ENCODE results near the gene NAPSA. TPM values are rescaled to one million over a fixed set of nuclear protein-coding genes. Genes with fewer than 3 reads are reported as not detected.

Gene NAPSA
- total RNA-seq, 2 donors from 2014 or later = 0.31 TPM; not detected in 1

GRCh38 chr19:50381881-50382729 is 16.7 kb upstream of the NAPSA start:
- peaks cover 0 to 37% of the 10 kb centered on the region in 2 donors for H3K4me1 ChIP-seq
- H3K36me3 ChIP-seq = peaks cover 53% of the 10 kb centered on the region
- no peak overlapping the region for H3K27ac ChIP-seq
- no peak for TF ChIP-seq CTCF (IDR thresholded peaks at IDR 0.05)
- no peak for DNase-seq (ENCODE audit: low spot score)
- H3K4me3 ChIP-seq = no peak overlapping the region
- no peaks in the 10 kb centered on the region for H3K27me3 ChIP-seq
- H3K9me3 ChIP-seq = no peaks in the 10 kb centered on the region

GRCh38 chr19:50380751-50381151 is 15.3 kb upstream of the NAPSA start:
- Histone ChIP-seq H3K27me3 (no peaks in the 10 kb centered on the region), H3K36me3 (peaks cover 53% of the 10 kb centered on the region), H3K4me3 (no peak overlapping the region), H3K4me1 (peaks cover 0 to 46% of the 10 kb centered on the region in 2 donors), H3K27ac (no peak overlapping the region), H3K9me3 (no peaks in the 10 kb centered on the region)
- no peak for DNase-seq (ENCODE audit: low spot score)
- TF ChIP-seq CTCF (IDR thresholded peaks at IDR 0.05) = no peak

- DNase-seq (ENCODE audit: low spot score) = no peak
- H3K4me3 ChIP-seq = no peak overlapping the region
- no peak for TF ChIP-seq CTCF (IDR thresholded peaks at IDR 0.05)
- H3K27me3 ChIP-seq = no peaks in the 10 kb centered on the region
- peaks cover 0 to 43% of the 10 kb centered on the region in 2 donors for H3K4me1 ChIP-seq
- H3K27ac ChIP-seq = no peak overlapping the region
- no peaks in the 10 kb centered on the region for H3K9me3 ChIP-seq
- peaks cover 53% of the 10 kb centered on the region for H3K36me3 ChIP-seq
These were observed 14.7 kb upstream of the NAPSA start for GRCh38 chr19:50380137-50380536.

- H3K4me1 ChIP-seq = peaks cover 0 to 37% of the 10 kb centered on the region in 2 donors
- no peaks in the 10 kb centered on the region for H3K27me3 ChIP-seq
- peaks cover 53% of the 10 kb centered on the region for H3K36me3 ChIP-seq
- no peaks in the 10 kb centered on the region for H3K9me3 ChIP-seq
- no peak overlapping the region for H3K4me3 ChIP-seq
- DNase-seq (ENCODE audit: low spot score) = no peak
- H3K27ac ChIP-seq = no peak overlapping the region
- TF ChIP-seq CTCF (IDR thresholded peaks at IDR 0.05) = no peak
These were observed 14.2 kb upstream of the NAPSA start for GRCh38 chr19:50379602-50380001.

- TF ChIP-seq CTCF (IDR thresholded peaks at IDR 0.05) = no peak
- H3K36me3 ChIP-seq = peaks cover 53% of the 10 kb centered on the region
- H3K27ac ChIP-seq = no peak overlapping the region
- no peak overlapping the region for H3K4me3 ChIP-seq
- H3K27me3 ChIP-seq = no peaks in the 10 kb centered on the region
- H3K9me3 ChIP-seq = no peaks in the 10 kb centered on the region
- DNase-seq (ENCODE audit: low spot score) = no peak
- peaks cover 0 to 33% of the 10 kb centered on the region in 2 donors for H3K4me1 ChIP-seq
These were observed 13.4 kb upstream of the NAPSA start for GRCh38 chr19:50378863-50379236.
